ENCODE data around the gene CACNA1B.

CACNA1B gene

DNA sequence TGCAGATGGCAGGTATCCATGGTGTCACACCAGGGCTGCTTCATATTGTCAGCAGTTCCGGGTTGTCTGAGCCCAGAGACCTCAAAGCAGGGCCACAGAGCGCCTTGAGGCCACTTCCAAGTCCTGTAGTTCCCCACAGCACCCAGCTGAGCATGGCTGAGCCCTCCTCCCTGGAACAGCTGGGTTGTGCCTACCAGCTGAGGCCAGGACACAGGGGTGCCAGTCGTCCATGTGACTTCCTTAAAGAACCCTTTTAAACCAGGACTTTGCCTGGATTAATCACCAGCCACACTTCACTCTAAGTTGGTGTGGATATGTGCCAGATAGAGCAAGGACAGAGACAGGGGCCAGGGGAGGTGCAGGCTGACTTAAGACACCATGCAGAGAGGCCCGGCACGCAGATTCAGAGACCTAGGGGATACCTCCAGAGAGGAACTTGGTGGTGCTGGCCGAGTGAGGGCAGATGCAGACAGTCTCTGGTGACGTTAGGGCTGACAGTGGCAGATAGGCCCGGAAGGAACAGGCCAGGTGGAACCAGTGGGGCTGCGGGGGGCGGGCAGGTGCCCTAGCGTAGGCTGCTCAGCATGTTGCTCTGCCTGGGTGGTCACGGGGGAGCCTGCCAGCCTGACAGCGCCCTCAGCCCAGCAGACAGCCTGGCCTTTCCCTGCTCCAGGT, 142.7 kb downstream of the CACNA1B start:
- DNase-seq: no peak

DNA sequence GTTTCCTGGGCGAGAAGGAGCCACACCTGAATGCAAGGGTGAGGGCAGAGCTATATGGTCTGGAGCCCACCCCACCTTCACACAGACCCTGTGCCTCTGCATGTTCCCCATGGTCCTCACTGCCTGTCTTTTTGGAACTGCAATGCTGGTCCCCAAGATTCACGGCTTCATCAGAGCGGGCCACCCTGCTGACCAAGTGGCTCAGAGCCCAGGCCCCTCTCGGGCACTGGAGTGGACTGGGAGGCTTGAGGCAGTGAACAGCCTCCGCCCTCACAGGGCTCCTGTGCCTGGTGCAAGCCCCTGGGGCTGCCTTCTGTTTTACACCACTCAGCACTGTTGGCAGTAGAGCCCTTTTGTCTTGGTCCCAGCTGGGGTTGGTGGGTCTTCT, 143.2 kb downstream of the CACNA1B start:
- DNase-seq: no peak

DNA sequence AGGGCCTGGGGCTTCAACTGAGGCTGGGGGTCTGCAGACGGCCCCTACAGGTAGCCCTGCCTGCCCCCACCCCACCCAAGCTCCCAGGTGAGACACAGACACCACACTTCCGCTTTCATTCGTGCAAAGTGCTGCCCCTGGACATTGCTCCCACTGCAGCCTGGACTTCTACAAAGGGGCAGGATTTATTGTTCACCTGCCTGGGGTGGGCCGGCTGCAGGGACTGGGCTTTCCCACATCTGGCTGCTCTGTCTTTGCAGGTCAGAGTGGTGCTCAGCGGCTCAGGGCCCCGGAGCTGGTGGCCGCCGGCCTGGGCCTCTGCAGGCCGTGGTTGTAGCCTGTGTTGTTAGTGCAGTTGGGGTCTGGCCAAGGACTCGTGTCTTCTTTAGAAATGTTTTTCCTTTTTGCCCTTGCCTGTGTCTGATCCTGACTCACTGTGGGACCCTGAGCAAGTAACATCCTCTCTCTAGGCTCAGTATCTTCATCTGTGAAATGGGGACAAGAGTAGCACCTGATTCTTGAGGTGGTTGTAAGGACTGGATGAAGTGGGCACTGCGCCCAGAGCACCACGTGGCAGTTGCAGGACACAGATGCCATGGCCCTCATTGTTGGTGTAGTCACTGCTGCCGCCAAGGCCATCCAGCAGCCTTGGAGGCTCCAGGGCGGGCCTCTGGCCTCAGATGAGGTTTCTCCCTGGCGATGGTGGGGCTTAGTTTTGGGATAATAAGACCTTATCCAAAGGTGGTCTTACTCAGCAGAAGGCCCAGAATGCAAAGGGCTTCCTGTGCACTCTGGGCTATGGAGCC, 143.9 kb downstream of the CACNA1B start:
- no peak for DNase-seq

DNA sequence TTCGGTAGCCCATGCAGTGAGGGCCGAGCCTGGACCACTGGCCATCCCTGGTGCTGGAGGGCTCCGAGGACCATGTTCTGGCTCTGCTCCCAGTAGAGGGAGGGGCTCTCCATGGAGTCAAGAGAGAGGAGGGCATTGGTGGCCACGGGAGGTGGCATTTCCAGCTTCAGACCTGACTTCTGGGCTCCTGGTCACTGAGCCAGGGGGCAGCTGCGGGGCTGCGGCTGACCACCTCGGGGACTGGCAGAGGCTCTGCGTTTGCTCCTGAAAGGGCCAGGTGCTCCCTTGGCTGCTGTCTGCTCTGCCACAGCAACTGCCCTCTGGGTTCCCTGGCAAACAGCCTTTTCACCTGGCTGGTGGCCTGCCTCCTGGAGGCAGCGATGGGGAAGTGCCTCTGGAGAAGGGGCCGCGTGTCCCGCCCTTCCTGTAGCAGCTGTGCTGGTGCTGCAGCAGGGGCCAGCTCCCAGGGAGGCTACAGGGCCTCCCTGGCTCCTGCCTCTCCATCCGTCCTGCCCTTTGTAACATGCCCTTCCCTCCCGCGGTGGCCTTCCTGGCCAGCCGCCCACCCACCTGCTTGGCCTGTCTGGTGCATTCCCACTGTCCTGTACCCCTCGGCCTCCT, 144.6 kb downstream of the CACNA1B start:
- peak; percentile 24 for DNase-seq

DNA sequence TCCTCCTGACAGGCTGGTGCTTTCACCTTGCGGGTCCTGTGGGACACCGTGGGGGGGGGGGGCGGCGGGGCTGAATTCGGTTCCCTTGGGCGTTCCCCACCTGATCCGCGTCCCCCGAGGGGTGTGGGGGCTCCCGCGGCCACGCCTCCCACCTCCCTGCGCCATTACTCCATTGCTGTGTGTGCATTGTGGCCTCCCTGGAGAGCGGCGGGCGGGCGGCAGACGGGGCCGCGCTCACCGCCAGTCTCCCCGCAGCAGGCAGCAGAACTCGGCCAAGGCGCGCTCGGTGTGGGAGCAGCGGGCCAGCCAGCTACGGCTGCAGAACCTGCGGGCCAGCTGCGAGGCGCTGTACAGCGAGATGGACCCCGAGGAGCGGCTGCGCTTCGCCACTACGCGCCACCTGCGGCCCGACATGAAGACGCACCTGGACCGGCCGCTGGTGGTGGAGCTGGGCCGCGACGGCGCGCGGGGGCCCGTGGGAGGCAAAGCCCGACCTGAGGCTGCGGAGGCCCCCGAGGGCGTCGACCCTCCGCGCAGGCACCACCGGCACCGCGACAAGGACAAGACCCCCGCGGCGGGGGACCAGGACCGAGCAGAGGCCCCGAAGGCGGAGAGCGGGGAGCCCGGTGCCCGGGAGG, 145.3 kb downstream of the CACNA1B start:
- DNase-seq: no peak

DNA sequence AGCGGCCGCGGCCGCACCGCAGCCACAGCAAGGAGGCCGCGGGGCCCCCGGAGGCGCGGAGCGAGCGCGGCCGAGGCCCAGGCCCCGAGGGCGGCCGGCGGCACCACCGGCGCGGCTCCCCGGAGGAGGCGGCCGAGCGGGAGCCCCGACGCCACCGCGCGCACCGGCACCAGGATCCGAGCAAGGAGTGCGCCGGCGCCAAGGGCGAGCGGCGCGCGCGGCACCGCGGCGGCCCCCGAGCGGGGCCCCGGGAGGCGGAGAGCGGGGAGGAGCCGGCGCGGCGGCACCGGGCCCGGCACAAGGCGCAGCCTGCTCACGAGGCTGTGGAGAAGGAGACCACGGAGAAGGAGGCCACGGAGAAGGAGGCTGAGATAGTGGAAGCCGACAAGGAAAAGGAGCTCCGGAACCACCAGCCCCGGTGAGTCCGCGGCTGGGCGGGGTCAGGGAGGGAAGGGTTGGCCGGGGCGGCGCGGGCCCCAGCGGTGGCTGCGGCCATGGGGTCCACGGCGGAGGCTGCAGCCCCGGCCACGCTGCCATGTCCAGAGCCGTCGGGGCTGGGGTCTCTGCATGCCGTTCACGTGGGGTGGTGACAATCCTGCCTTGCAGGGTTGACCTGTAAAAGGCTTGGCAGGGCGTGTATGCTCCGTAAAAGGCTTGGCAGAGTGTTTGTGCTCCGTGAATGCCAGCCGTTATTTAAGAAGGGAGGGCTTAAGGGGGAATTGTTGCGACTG, 146.0 kb downstream of the CACNA1B start:
- DNase-seq: no peak

DNA sequence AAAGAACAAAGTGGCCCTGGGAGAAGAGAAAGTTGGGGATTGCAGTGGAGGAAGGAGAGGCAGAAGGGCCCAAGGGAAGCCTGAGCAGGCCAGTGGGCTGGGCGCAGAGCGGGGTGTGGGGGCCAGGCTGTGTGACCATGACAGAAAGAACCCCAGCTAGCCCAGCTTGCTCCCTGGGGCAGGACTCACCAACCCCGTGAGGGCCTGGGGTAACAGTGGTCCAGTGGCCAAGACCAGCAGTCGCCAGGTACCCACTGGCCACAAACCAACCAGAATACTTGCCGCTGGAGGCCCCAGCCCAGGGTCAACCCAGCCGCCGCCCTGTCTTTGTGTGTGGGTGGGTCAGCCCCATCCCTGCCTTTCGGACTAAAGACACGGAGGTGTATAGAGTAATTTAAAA, 146.5 kb downstream of the CACNA1B start:
- DNase-seq: no peak

DNA sequence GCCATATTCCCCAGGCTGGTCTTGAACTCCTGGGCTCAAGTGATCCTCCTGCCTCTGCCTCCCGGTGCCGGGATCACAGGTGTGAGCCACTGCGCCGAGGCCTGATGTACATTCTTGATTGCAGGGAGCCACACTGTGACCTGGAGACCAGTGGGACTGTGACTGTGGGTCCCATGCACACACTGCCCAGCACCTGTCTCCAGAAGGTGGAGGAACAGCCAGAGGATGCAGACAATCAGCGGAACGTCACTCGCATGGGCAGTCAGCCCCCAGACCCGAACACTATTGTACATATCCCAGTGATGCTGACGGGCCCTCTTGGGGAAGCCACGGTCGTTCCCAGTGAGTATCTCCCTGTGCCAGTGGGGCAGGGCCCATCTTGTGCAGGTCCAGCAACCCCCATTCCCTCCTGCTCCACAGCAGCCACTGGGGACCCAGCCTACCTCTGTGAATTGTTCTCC, 147.3 kb downstream of the CACNA1B start:
- DNase-seq: no peak

DNA sequence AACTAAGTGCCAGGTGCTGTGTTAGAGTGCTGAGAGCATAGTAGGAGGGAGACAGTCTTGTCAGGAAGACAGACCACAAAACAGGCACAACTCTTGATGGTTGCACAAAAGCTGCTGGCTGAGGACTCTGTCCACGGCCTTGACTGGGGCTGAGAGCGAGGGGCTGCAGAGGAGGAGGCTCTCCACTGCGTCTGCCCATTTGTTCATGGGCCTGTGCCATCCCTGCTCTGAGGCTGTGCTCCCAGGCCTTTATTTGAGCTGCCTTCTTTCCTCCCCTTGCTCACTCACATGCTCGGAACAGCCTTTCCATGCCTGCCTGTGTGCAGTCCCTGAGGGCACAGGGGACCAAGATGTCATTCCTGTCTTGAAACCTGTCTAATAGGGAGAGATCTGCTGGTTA, 147.8 kb downstream of the CACNA1B start:
- DNase-seq: no peak

DNA sequence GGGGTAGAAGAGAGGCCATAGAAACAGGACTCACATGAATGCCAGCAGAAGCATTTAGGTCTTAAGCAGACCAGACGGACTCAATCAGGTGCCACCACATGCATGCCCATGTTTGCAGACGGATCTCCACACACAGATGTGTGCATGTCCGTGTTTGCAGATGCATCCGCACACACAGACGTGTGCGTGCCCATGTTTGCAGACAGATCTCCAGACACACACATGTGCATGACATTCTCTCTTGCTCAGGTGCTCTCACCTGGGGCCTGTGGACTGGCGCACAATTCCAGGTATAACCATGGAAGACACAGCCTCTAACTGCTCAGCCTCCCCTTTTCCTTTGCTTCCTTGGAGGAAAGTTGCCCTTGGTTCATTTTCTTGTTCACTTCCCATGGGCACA, 148.3 kb downstream of the CACNA1B start:
- DNase-seq: no peak

DNA sequence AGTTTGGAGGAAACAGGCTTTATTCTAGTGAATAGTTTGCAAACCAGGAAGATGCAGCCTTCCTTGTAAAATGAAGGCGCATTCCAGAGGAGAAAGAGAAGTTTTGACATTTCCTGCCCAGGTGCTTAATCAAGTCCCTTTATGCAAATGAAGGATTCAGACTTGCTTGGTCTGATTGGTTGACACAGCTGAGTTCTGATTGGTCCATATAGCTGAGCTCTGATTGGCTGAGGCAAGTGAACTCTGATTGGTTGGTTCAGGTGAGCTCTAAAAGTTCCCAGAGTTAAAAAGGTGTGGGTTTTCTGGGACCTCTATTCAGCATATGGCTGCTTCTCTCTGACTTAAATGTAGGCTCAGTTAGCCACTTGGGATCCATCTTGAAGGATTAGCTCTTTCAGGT, 151.0 kb downstream of the CACNA1B start:
- DNase-seq: no peak

DNA sequence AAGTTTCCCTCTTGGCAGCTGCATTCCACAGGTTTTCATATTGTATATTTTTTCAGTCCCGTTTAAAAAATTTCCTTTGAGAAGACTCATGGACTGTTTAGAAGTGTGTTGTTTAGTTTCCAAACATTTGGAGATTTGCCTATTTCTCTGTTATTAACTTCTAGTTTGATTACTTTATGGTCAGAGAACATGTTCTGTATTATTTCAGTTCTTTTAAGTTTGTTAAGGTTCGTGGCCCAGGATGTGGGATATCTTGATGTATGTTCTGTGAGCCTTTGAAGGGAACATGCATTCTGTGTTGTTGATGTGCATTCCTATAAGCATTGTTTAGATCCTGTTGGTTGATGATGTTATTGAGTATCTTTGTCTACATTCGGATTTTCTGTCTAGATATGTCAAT, 153.6 kb downstream of the CACNA1B start:
- DNase-seq: no peak

DNA sequence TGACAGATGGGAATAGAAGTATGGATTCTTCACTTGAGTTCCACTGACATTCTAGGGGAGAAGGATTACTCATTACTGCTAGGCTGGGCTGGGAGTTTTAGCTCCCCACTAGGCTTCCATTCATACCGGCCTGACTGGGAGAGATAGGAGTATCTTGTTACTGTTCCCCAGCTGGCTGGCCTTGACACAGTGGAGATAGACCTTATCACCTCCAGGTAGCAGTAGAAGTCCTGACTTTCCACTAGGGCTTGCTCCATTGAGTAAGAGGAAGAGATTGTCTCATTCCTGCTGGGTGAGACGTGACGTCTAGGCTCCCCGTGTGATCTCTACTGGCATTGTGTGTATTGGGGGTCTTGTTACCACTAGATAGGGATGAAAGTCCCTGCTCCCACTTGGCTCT, 156.4 kb downstream of the CACNA1B start:
- DNase-seq: no peak

DNA sequence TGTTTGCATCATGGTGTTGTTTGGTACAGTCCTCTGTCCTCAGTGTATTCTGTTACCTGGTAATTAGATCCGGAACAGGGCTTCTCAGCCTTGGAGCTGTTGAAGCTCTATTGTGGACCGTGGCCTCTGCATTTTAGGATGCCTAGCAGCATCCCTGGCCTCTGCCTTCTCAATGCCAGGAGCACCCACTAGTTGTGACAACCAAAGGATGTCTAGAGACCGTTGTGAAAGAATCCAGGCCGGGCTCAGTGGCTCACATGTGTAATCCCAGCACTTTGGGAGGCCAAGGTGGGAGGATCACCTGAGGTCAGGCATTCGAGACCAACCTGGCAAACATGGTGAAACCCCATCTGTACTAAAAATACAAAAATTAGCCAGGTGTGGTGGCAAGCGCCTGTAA, 159.6 kb downstream of the CACNA1B start:
- DNase-seq: no peak

DNA sequence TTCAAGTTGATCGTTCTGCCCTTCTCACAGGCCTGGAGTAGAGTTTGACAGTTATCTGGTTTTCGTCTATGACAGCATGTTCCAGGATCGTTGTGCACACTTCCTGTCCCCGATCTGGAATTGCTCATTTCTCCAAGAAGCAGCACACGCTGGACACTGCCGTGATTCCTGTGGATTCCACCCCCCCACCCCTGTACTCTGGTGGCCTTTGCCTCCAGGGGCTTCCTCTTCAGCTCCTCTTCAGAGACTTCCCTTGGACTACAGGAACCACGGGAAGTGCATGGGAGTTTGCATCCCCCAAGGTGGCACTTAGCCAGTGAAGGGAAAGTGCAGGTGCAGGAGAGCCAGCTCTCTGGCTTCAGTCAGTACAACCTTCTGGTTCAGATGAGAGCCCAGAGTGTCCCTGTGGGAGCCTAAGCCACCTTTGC, 160.7 kb downstream of the CACNA1B start:
- DNase-seq: no peak

DNA sequence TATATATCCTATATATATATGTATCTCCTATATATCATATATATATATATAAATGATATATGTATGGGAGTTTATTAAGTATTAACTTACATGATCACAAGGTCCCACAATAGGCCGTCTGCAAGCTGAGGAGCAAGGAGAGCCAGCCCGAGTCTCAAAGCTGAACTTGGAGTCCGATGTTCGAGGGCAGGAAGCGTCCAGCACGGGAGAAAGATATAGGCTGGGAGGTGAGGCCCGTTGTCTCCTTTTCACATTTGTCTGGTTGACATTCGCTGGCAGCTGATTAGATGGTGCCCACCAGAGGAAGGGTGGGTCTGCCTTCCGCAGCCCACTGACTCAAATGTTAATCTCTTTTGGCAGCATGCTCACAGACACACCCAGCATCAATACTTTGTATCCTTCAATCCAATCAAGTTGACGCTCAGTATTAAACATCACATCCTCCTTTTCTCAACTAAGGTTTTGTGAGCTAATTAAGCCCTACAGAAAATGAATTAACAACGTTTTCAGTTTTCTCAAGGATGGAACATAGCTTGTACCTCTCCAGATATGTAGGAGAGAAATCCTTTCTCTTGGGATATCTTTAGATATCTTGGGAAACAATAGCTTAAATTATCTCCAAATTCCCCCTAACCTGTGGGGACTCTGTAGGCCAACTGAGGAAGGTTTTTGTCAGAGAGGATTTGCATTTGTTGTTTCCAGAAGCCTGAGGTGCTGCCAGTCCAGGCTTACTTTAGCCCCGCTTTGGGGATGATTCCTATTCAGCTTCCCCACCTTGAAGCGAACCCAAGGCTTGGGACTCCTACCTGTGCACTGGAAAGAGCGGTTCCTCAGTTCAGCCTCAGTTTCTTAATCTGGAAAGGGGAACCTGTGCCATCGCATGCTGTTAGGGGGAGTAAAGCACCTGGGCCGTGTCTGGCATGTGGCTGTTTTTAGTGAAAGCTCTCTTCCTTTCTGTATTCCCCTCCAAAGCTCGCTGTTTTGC, 163.2 kb downstream of the CACNA1B start:
- DNase-seq: no peak

DNA sequence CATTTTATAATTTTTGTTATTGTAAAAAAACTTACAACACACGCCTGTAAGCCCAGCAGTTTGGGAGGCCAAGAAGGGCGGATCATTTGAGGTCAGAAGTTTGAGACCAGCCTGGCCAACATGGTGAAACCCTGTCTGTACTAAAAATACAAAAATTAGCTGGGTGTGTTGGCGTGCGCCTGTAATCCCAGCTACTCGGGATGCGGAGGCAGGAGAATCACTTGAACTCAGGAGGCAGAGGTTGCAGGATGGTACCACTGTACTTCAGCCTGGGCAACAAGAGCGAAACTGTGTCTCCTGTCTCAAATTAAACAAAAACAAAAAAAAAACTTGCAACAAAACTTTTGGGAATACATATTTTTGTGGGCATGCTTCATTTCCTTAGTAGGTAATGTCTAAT, 164.6 kb downstream of the CACNA1B start:
- DNase-seq: no peak

DNA sequence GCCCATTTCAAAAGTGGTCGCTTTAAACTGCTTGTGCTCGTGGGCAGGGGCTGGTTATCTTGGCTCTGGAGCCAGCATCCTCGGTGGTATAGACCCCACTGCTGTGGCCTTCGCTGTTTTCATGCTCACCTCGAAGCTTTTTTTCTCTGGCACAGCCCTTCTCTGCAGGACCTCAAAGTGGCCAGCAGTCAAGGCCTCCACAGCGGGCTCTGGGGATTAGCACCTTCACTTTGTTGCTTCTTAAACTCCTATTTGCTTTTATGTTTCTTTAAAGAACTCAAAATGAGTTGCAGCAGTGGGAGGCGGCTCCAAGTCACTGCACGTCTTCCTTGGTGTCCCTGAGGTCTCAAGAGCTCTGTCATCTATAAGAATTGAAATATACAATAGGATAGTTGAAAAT, 165.1 kb downstream of the CACNA1B start:
- no peak for DNase-seq

DNA sequence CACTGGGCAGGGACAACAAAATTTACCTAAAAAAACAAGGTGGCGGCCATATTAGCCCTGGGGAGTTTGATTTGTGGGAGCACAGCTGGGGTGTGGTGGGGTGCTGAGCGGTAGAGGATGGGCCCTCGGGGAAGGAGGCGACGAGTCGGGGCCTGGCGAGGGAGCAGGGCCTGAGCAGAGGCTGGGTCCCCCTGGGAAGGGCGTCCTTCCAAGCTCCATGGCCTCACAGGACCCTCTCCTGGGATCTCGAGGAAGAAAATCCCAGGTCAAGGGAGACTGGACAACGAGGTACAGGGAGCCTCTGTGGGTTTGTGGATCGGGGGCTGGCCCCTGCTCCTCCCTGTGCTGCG, 165.5 kb downstream of the CACNA1B start:
- no peak for DNase-seq

DNA sequence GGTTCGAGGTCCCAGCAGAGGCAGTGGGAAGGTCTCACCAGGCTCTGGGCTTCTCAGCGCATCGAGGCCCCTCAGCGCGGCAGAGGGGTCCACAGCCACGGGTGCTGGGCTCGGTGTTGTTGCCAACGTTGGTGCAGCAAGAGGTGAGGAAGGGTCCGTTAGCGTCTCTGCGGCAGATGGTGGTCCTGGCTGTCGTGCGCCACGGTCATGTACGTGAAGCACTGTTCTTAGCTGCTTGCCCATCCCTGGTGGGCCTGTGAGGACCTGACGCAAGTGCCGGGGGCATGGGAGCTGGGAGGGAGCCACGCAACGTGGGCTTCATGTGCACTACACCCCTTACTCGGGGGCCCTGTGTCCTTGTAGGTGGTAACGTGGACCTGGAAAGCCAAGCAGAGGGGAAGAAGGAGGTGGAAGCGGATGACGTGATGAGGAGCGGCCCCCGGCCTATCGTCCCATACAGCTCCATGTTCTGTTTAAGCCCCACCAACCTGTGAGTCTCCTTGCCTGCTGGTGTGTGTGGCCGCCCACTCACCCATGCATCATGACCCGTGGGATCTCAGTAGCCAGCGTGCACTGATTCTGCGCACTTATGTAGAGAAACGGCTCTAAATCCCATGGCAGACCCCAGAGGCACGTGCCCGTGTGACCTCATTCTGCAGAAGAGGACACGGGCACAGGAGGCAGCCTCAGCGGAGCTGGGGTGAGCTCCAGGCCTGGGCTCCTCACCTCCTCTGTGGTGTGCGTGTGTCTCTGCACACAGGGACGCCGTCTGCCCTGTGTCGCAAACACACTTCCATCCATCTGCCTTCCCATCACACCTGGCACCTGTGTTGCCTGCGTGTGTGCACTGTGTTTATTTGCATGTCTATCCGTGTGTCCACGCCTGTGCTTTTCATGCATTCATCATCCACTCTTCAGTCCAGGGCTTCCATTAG, 166.1 kb downstream of the CACNA1B start:
- no peak for DNase-seq
